HEK293 (cell line): ENCODE results near the gene ARHGAP27.

Experiments
- BCL6B ChIP-seq: fragments of 450-650 bp; formaldehyde crosslinking; IDR thresholded peaks from 2 replicates; pipeline ENCODE4 v1.5.1; 2017; ENCODE audit warnings: missing biosample characterization, missing genetic modification characterization
- IKZF3 ChIP-seq: fragments of 450-650 bp; IDR thresholded peaks from 2 replicates; pipeline ENCODE4 v1.5.0; 2018; ENCODE audit warnings: missing biosample characterization, mild to moderate bottlenecking, missing genetic modification characterization, moderate library complexity
- KLF1 ChIP-seq: fragments of 450-650 bp; formaldehyde crosslinking; IDR thresholded peaks from 2 replicates; pipeline ENCODE4 v1.5.1; 2016; ENCODE audit warnings: missing biosample characterization, missing genetic modification characterization
- KLF16 ChIP-seq: fragments of 450-650 bp; formaldehyde crosslinking; IDR thresholded peaks from 2 replicates; pipeline ENCODE4 v1.5.1; 2017; ENCODE audit warnings: missing biosample characterization, missing genetic modification characterization
- KLF9 ChIP-seq: fragments of 450-650 bp; formaldehyde crosslinking; IDR thresholded peaks from 2 replicates; pipeline ENCODE4 v1.5.1; 2016; ENCODE audit warnings: missing biosample characterization, missing genetic modification characterization, low read depth
- OSR2 ChIP-seq: fragments of 450-650 bp; formaldehyde crosslinking; IDR thresholded peaks from 2 replicates; pipeline ENCODE4 v1.5.1; 2016; ENCODE audit warnings: missing biosample characterization, missing genetic modification characterization
- OVOL3 ChIP-seq: fragments of 450-650 bp; formaldehyde crosslinking; IDR thresholded peaks from 2 replicates; pipeline ENCODE4 v1.5.1; 2016; ENCODE audit warnings: missing biosample characterization, missing genetic modification characterization
- PRDM1 ChIP-seq: fragments of 450-650 bp; formaldehyde crosslinking; IDR thresholded peaks from 2 replicates; pipeline ENCODE4; 2016; ENCODE audit warnings: missing biosample characterization, missing genetic modification characterization
- RBAK ChIP-seq: fragments of 450-650 bp; formaldehyde crosslinking; IDR thresholded peaks from 2 replicates; pipeline ENCODE4 v1.5.1; 2016; ENCODE audit warnings: missing biosample characterization, missing genetic modification characterization
- SALL2 ChIP-seq: fragments of 450-650 bp; formaldehyde crosslinking; IDR thresholded peaks from 2 replicates; pipeline ENCODE4 v1.5.0; 2017; ENCODE audit warnings: missing biosample characterization, mild to moderate bottlenecking, missing genetic modification characterization, borderline replicate concordance
- YY1 ChIP-seq: fragments of 450-650 bp; formaldehyde crosslinking; IDR thresholded peaks from 2 replicates; pipeline ENCODE4 v1.5.1; 2018; ENCODE audit warnings: missing biosample characterization, missing genetic modification characterization
- ZBTB1 ChIP-seq: fragments of 450-650 bp; formaldehyde crosslinking; IDR thresholded peaks from 2 replicates; pipeline ENCODE4 v1.5.1; 2016; ENCODE audit warnings: missing biosample characterization, missing genetic modification characterization
- ZBTB48 ChIP-seq: fragments of 450-650 bp; formaldehyde crosslinking; IDR thresholded peaks from 2 replicates; pipeline ENCODE4 v1.5.1; 2016; ENCODE audit warnings: missing biosample characterization, missing genetic modification characterization
- ZIC2 ChIP-seq: fragments of 450-650 bp; formaldehyde crosslinking; IDR thresholded peaks from 2 replicates; pipeline ENCODE4 v1.5.1; 2016; ENCODE audit warnings: missing biosample characterization, missing genetic modification characterization
- ZNF138 ChIP-seq: fragments of 450-650 bp; formaldehyde crosslinking; IDR thresholded peaks from 2 replicates; pipeline ENCODE4 v1.5.1; 2016; ENCODE audit warnings: missing biosample characterization, missing genetic modification characterization, borderline replicate concordance
- ZNF146 ChIP-seq: fragments of 450-650 bp; formaldehyde crosslinking; IDR thresholded peaks from 2 replicates; pipeline ENCODE4 v1.5.1; 2016; ENCODE audit warnings: missing biosample characterization, missing genetic modification characterization
- ZNF184 ChIP-seq: fragments of 450-650 bp; IDR thresholded peaks from 2 replicates; pipeline ENCODE4 v1.5.1; 2018; ENCODE audit warnings: missing biosample characterization, mild to moderate bottlenecking, missing genetic modification characterization
- ZNF24 ChIP-seq: fragments of 450-650 bp; formaldehyde crosslinking; IDR thresholded peaks from 2 replicates; pipeline ENCODE4 v1.5.1; 2016; ENCODE audit warnings: missing biosample characterization, missing genetic modification characterization
- ZNF266 ChIP-seq: fragments of 450-650 bp; formaldehyde crosslinking; IDR thresholded peaks from 2 replicates; pipeline ENCODE4 v1.5.1; 2016; ENCODE audit warnings: missing biosample characterization, missing genetic modification characterization, low read depth
- ZNF280C ChIP-seq: fragments of 450-650 bp; formaldehyde crosslinking; IDR thresholded peaks from 2 replicates; pipeline ENCODE4 v1.5.1; 2016; ENCODE audit warnings: missing biosample characterization, missing genetic modification characterization
- ZNF324 ChIP-seq: fragments of 450-650 bp; formaldehyde crosslinking; IDR thresholded peaks from 2 replicates; pipeline ENCODE4 v1.5.1; 2016; ENCODE audit warnings: missing biosample characterization, missing genetic modification characterization
- ZNF433 ChIP-seq: fragments of 450-650 bp; formaldehyde crosslinking; IDR thresholded peaks from 2 replicates; pipeline ENCODE4 v1.5.1; 2016; ENCODE audit warnings: missing biosample characterization, missing genetic modification characterization, low read depth
- ZNF449 ChIP-seq: fragments of 450-650 bp; formaldehyde crosslinking; IDR thresholded peaks from 2 replicates; pipeline ENCODE4 v1.5.1; 2017; ENCODE audit warnings: missing biosample characterization, mild to moderate bottlenecking, missing genetic modification characterization, moderate library complexity
- ZNF488 ChIP-seq: fragments of 450-650 bp; formaldehyde crosslinking; IDR thresholded peaks from 2 replicates; pipeline ENCODE4 v1.5.1; 2016; ENCODE audit warnings: missing biosample characterization, missing genetic modification characterization
- ZNF510 ChIP-seq: fragments of 450-650 bp; formaldehyde crosslinking; IDR thresholded peaks from 2 replicates; pipeline ENCODE4 v1.5.1; 2018; ENCODE audit warnings: mild to moderate bottlenecking, missing genetic modification characterization, missing biosample characterization; ENCODE audit not compliant: insufficient replicate concordance
- ZNF521 ChIP-seq: fragments of 450-650 bp; formaldehyde crosslinking; IDR thresholded peaks from 2 replicates; pipeline ENCODE4 v1.5.1; 2017; ENCODE audit warnings: missing biosample characterization, mild to moderate bottlenecking, missing genetic modification characterization
- ZNF580 ChIP-seq: fragments of 450-650 bp; formaldehyde crosslinking; IDR thresholded peaks from 2 replicates; pipeline ENCODE4 v1.5.1; 2016; ENCODE audit warnings: missing biosample characterization, missing genetic modification characterization
- ZNF610 ChIP-seq: fragments of 450-650 bp; formaldehyde crosslinking; IDR thresholded peaks from 2 replicates; pipeline ENCODE4 v1.5.1; 2016; ENCODE audit warnings: missing biosample characterization, missing genetic modification characterization, borderline replicate concordance
- ZNF658 ChIP-seq: fragments of 450-650 bp; formaldehyde crosslinking; IDR thresholded peaks from 2 replicates; pipeline ENCODE4; 2016; ENCODE audit warnings: missing biosample characterization, missing genetic modification characterization
- ZNF704 ChIP-seq: fragments of 450-650 bp; formaldehyde crosslinking; IDR thresholded peaks from 2 replicates; pipeline ENCODE4 v1.5.1; 2016; ENCODE audit warnings: missing biosample characterization, missing genetic modification characterization
- ZSCAN5A ChIP-seq: fragments of 450-650 bp; formaldehyde crosslinking; IDR thresholded peaks from 2 replicates; pipeline ENCODE4 v1.5.1; 2016; ENCODE audit warnings: missing biosample characterization, missing genetic modification characterization
- ZXDB ChIP-seq: fragments of 450-650 bp; formaldehyde crosslinking; IDR thresholded peaks from 2 replicates; pipeline ENCODE4 v1.5.1; 2016; ENCODE audit warnings: missing biosample characterization, missing genetic modification characterization

Gene ARHGAP27

GRCh38 chr17:45431531-45432404 is 902 bp downstream of the ARHGAP27 start (continued):
- TF ChIP-seq ZNF280C (tag by site-specific recombination) (no peak), ZNF433 (tag by site-specific recombination) (no peak), ZNF266 (tag by site-specific recombination) (no peak), OSR2 (tag by site-specific recombination) (peak; percentile 61), ZNF521 (tag by site-specific recombination) (no peak), ZNF580 (tag by site-specific recombination) (no peak), BCL6B (no peak), ZXDB (tag by site-specific recombination) (peak; percentile 98), KLF16 (tag by site-specific recombination) (peak; percentile 46; the same call in 1 of the 2 replicates), ZBTB48 (tag by site-specific recombination) (0 out of 2 replicates have a peak, but pooled peaks have one; percentile 11), OVOL3 (tag by site-specific recombination) (no peak), ZNF704 (tag by site-specific recombination) (no peak), KLF9 (tag by site-specific recombination) (peak; percentile 68), PRDM1 (no peak), ZNF184 (tag by site-specific recombination) (no peak), ZNF324 (tag by site-specific recombination) (no peak; the same call in 1 of the 2 replicates), RBAK (tag by site-specific recombination) (no peak), ZNF510 (tag by site-specific recombination) (no peak), KLF1 (peak; percentile 94), ZNF658 (tag by site-specific recombination) (no peak), SALL2 (tag by site-specific recombination) (no peak), ZNF24 (tag by site-specific recombination) (no peak), ZBTB1 (tag by site-specific recombination) (no peak), ZIC2 (tag by site-specific recombination) (peak; percentile 67), ZSCAN5A (tag by site-specific recombination) (no peak), ZNF449 (tag by site-specific recombination) (no peak), ZNF138 (no peak), IKZF3 (tag by site-specific recombination) (peak; percentile 88), ZNF146 (tag by site-specific recombination) (no peak), YY1 (tag by site-specific recombination) (no peak), ZNF488 (tag by site-specific recombination) (no peak), ZNF610 (no peak)
